ENCODE measurements around the gene IZUMO1.

The IZUMO1 gene

GRCh38 chr19:48757089-48757675 is 10.5 kb upstream of the IZUMO1 start:
- DNase-seq (ENCODE audit: low read depth), result no peak

- no peak for DNase-seq (ENCODE audit: low read depth)
These were observed 10.0 kb upstream of the IZUMO1 start for GRCh38 chr19:48756686-48757085.

- no peak for DNase-seq (ENCODE audit: low read depth)
These were observed 9.5 kb upstream of the IZUMO1 start for GRCh38 chr19:48756212-48756611.

- no peak for DNase-seq (ENCODE audit: low read depth)
These were observed 9.1 kb upstream of the IZUMO1 start for GRCh38 chr19:48755787-48756186.

- no peak for DNase-seq (ENCODE audit: low read depth)
These were observed 8.5 kb upstream of the IZUMO1 start, which contains the start of gene FGF21 for GRCh38 chr19:48755084-48755641. Gene FGF21 (plus strand): TSS chr19:48755524. CDS start chr19:48756237, 713 bp downstream.

GRCh38 chr19:48752496-48753365 is 6.0 kb upstream of the IZUMO1 start, which contains the start of gene FUT1:
Gene FUT1 (minus strand): TSS chr19:48752641. CDS start chr19:48751281, 1,360 bp downstream.
- DNase-seq (ENCODE audit: low read depth), result no peak

- DNase-seq (ENCODE audit: low read depth), result no peak
These were observed 5.3 kb upstream of the IZUMO1 start for GRCh38 chr19:48751845-48752495.

GRCh38 chr19:48750771-48751504 is 4.2 kb upstream of the IZUMO1 start:
- no peak for DNase-seq (ENCODE audit: low read depth)

GRCh38 chr19:48750351-48750750 is 3.6 kb upstream of the IZUMO1 start:
- no peak for DNase-seq (ENCODE audit: low read depth)

GRCh38 chr19:48749571-48750198 is 3.0 kb upstream of the IZUMO1 start:
- DNase-seq (ENCODE audit: low read depth), result no peak

GRCh38 chr19:48746110-48746509 is 599 bp downstream of the IZUMO1 start:
- DNase-seq (ENCODE audit: low read depth), result no peak

- DNase-seq (ENCODE audit: low read depth), result peak; percentile 22
These were observed 1.3 kb downstream of the IZUMO1 start for GRCh38 chr19:48745208-48745995.

- no peak for DNase-seq (ENCODE audit: low read depth)
These were observed 4.6 kb downstream of the IZUMO1 start for GRCh38 chr19:48742096-48742495.

- no peak for DNase-seq (ENCODE audit: low read depth)
These were observed 5.3 kb downstream of the IZUMO1 start for GRCh38 chr19:48741129-48741999.

GRCh38 chr19:48740164-48740972 is 6.3 kb downstream of the IZUMO1 start, which contains the start of gene RASIP1:
Gene RASIP1 (minus strand): TSS chr19:48740610. CDS start chr19:48740282, 328 bp downstream.
- no peak for DNase-seq (ENCODE audit: low read depth)

GRCh38 chr19:48739404-48740163 is 7.1 kb downstream of the IZUMO1 start:
- no peak for DNase-seq (ENCODE audit: low read depth)

GRCh38 chr19:48738557-48739403 is 7.9 kb downstream of the IZUMO1 start:
- DNase-seq (ENCODE audit: low read depth), result peak; percentile 94

Data from activated T-cell treated with anti-CD3 and anti-CD28 coated beads for 1 hour (primary cell).